ENCODE results near the gene WNT8A.
"Not testable (repeated sequence)": the region's sequence is repeated elsewhere in the genome, so short reads cannot be mapped to it uniquely, and the experiment has no call there.

WNT8A gene, protein sequence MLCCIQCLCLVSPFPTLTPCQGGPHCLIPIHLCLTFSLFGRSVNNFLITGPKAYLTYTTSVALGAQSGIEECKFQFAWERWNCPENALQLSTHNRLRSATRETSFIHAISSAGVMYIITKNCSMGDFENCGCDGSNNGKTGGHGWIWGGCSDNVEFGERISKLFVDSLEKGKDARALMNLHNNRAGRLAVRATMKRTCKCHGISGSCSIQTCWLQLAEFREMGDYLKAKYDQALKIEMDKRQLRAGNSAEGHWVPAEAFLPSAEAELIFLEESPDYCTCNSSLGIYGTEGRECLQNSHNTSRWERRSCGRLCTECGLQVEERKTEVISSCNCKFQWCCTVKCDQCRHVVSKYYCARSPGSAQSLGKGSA

DNA sequence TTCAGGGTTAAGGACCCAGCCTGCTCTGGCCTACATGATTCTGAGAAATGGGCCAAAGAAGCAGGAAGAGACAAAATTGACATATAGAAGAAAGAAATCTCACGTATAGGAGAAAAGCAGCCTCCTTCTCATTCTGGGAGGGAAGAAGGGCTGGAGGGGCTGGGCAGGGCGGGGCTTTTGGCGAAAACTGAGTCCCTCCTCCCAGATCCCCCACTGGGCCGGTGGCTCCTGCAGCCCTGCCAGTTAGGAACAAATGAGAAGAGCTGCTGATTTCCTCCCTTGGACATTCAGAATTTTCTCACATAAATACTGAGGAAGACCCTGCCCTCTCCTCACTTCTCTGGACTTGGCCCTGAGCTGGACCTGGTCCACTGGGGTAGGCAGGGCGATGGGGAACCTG lies at the start of gene WNT8A:
Gene WNT8A, plus strand, starts transcription at position 332 of the 400 bp plus-strand sequence. CDS start 95 bp downstream, outside the sequence.
- no peak for ATAC-seq
- Mint-ChIP-seq H3K9me3 (no peaks in the 10 kb centered on the region), H3K36me3 (no peaks in the 10 kb centered on the region), H3K27ac (peak within 1 kb of the TSS; percentile 27), H3K27me3 (no peaks in the 10 kb centered on the region), H3K4me1 (peaks cover 16% of the 10 kb centered on the region), H3K4me3 (no peak within 1 kb of the TSS)

DNA sequence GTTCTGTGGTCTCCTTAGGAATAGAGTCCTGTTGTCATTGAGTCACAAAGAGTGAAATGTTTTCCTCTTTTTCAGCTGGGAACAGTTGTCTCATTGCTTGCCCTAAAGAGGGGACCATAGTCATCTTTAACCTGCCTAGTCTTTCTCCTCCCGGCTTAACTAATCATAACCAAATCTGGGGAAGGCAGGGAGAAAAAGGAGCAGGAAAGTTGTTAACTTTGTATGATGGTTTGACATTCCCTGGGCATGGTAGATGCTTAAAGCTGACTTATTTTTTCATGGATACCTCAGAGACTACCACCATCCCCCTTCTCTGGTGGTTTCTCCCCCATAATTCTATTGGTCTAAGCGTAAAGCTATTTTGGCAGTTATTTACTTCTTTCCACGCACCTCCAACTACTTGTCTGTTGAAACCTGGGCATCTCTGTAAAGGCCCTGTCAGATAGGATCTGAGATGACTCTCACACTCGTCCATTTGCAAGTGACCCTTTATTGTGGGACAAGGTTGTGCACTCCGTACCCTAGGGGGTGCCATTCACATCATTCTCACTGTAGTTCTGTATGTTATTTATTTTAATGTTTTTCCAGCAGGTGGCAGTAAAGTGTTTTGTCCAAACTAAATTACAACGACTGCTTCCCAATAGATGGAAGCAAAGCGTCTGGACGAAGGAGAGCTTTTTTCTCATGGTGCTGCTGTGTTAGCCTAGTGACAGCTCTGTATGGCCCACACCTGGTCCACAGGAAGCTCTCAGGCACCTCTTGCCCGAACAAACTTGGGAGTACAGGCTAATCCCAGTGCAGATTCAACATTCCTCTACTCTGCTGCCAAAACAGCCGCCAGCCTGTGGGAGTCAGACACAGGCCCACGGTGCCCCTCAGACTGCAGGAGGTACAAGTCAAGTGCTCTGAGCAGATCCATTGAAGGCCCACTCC lies 48.0 kb upstream of the WNT8A start:
- Mint-ChIP-seq H3K27ac (no peak overlapping the region), H3K9me3 (no peaks in the 10 kb centered on the region), H3K36me3 (peaks cover 14% of the 10 kb centered on the region)

DNA sequence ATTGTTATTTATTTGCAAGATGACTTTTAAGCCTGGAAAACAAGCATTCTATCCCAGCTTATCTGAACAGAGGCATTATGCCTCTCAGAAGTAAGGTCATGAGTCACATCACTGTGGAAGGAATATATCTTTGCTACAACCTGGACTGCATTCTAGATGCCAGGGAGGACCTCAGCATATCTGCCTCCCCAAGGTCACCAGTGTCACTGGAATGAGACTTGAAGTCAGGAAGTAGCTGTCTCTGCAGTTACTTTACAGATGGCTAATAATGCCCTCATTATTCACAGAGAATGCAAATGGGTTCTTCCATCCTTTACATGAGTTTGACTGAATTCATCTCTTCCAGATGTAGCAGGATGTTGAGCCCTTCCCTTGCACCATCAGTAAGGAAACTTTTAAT lies 46.6 kb upstream of the WNT8A start:
- no peaks in the 10 kb centered on the region for H3K27me3 Mint-ChIP-seq
- H3K9me3 Mint-ChIP-seq: no peaks in the 10 kb centered on the region
- peaks cover 33% of the 10 kb centered on the region for H3K4me1 Mint-ChIP-seq
- peaks cover under 1% of the 10 kb centered on the region for H3K36me3 Mint-ChIP-seq
- H3K4me3 Mint-ChIP-seq: no peak overlapping the region
- no peak for ATAC-seq
- peak overlapping the region; percentile 5 for H3K27ac Mint-ChIP-seq

More for the DNA sequence above, 48.0 kb upstream of the WNT8A start:
- no peaks in the 10 kb centered on the region for H3K27me3 Mint-ChIP-seq
- ATAC-seq: peak; percentile 62
- no peak overlapping the region for H3K4me3 Mint-ChIP-seq
- H3K4me1 Mint-ChIP-seq: peaks cover 40% of the 10 kb centered on the region

DNA sequence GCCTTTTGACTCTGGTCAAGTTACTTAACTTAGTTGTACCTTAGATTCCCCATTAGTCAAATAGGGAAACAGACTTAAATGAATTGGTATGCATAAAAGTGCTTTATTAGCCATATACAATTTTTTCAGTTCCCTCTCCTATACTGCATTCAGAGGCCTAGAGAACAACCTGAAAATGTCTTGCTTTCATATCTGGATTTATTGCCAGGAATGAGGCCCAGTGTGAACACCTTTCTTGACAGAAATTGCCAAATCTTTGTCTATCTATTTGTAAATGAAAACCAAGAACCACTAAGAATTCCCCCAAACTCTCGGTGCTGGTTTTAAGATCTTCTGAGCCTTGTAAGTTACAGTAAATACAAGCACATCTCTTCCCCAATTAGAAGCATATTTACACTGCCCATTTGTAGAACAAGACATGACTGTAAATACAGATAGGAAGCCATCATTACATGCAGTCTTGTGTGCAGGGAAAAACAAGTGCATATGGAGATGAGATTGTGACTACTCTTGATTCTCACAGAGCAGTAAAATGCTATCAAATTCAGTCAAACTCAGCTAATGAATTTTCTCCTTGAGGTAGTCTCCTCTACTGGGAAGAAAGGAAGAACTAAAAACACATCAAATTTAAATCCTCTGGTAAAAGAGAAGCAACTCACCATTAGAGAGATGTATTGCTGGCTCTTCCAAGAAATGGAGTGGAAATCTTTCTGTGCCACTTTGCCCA lies 45.8 kb upstream of the WNT8A start:
- Mint-ChIP-seq H3K4me1 (peaks cover 35% of the 10 kb centered on the region), H3K9me3 (no peaks in the 10 kb centered on the region), H3K27me3 (no peaks in the 10 kb centered on the region), H3K36me3 (no peaks in the 10 kb centered on the region), H3K4me3 (no peak overlapping the region), H3K27ac (peak overlapping the region; percentile 5)
- no peak for ATAC-seq

DNA sequence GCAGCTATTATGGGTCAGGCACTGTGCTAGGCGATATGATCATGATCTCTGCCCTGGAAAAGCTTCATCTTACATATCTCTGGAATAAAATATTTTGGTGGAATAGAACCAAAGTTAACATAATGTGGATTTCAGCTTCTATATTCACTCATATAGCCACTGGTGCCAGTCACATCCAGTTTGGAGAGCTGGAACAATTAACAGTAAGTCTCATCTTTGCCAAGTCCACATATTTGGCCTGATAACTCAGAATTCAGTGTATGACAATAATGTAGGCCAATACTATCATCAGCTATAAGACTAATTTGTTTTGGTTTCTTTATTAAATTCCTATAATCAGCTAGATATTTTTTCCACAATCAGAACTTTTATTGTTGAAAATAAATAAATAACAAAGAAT lies 45.0 kb upstream of the WNT8A start:
- Mint-ChIP-seq H3K27ac (no peak overlapping the region), H3K9me3 (no peaks in the 10 kb centered on the region), H3K4me1 (peaks cover 28% of the 10 kb centered on the region), H3K4me3 (no peak overlapping the region), H3K27me3 (no peaks in the 10 kb centered on the region), H3K36me3 (no peaks in the 10 kb centered on the region)
- no peak for ATAC-seq

DNA sequence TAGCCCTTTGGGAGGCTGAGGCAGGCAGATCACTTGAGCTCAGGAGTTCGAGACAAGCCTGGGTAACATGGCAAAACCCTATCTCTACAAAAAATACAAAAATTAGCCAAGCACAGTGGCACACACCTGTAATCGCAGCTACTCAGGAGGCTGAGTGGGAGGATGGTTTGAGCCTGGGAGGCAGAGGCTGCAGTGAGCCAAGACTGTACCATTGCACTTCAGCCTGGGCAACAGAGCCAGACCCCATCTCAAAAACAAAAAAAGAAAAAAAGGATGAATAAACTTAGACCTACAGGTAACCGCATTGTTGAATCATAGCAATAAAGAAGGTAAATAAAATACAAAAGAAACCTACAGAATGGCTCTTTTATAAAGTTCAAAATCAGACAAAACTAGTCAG lies 38.5 kb upstream of the WNT8A start:
- not testable (repeated sequence) for H3K36me3 Mint-ChIP-seq, H3K27ac Mint-ChIP-seq, H3K27me3 Mint-ChIP-seq, ATAC-seq, H3K4me3 Mint-ChIP-seq, H3K4me1 Mint-ChIP-seq, H3K9me3 Mint-ChIP-seq

DNA sequence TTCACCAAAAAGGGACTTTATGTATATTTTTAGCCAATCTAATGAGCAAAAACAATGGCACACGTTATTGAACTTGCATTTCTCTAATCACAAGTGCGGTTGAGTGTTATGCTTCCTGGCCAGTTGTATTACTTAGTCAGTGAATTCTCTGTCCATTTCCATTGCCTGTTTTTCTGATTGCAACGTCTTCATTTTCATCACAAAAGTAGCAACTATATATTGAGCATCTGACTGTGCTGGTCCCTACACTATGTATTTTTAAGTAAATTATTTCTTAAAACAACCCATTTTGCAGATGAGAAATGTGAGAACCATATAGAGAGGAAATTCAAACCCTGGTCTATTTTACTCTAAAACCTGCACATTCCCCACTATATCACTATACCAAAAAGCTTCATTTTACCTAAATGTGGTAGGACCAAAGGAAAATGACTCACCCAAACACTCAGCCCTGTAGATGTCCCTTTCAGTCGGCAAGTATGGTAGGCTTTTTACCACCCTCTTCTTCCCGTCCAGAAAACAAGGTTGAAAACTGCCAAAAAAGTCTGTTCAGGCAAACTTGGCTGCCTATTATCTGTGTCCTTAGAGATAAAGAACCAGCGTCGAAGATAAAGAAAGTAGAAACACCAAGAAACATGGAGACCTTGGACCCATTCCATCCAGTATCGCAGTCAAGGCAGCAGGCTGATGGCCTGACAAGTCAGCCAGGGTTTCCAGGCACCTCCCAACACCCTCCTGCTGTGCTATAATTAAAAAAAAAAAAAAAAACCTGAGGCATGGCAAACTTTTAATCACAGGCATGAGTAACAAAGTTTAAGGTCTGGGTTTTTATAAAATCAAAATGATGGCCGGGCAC lies 32.2 kb upstream of the WNT8A start:
- Mint-ChIP-seq H3K4me1 (peaks cover 12% of the 10 kb centered on the region), H3K4me3 (no peak overlapping the region), H3K27me3 (no peaks in the 10 kb centered on the region), H3K27ac (no peak overlapping the region), H3K9me3 (no peaks in the 10 kb centered on the region), H3K36me3 (no peaks in the 10 kb centered on the region)
- ATAC-seq: no peak

DNA sequence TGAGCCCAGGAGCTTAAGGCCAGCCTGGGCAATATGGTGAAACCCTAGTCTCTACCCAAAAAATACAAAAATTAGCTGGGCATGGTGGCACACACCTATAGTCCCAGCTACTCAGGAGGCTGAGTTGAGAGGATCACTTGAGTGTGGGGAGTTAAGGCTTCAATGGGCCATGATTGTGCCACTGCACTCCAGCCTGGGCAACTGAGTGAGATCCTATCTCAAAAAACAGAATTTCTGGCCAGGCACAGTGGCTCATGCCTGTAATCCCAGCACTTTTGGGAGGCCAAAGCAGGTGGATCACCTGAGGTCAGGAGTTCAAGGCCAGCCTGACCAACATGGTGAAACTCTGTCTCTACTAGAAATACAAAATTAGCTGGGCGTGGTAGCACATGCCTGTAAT lies 31.1 kb upstream of the WNT8A start:
- H3K27me3 Mint-ChIP-seq, H3K4me3 Mint-ChIP-seq, H3K9me3 Mint-ChIP-seq, H3K27ac Mint-ChIP-seq, ATAC-seq, H3K36me3 Mint-ChIP-seq: not testable (repeated sequence)
- peaks cover 12% of the 10 kb centered on the region for H3K4me1 Mint-ChIP-seq

DNA sequence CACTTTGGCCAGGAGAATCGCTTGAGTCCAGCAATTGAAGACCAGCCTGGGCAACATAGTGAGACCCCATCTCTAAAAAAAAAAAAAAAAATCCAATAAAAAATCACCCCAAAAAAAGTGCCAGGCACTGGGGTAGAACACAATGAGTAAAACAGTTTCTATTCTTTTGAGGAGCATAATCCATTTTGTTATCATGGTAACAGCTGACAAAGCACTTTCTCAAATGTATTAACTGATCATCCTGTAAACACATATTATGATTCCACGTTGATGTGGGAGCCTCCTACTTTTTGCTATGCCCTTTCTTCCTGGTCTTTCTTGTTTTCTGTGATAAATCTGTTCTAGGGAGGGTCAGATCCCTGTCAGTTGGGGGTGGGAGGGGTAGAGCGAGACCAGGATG lies 30.3 kb upstream of the WNT8A start:
- H3K27me3 Mint-ChIP-seq: no peaks in the 10 kb centered on the region
- H3K36me3 Mint-ChIP-seq: no peaks in the 10 kb centered on the region
- no peak overlapping the region for H3K4me3 Mint-ChIP-seq
- no peak for ATAC-seq
- no peaks in the 10 kb centered on the region for H3K9me3 Mint-ChIP-seq
- H3K27ac Mint-ChIP-seq: no peak overlapping the region
- peaks cover 12% of the 10 kb centered on the region for H3K4me1 Mint-ChIP-seq

DNA sequence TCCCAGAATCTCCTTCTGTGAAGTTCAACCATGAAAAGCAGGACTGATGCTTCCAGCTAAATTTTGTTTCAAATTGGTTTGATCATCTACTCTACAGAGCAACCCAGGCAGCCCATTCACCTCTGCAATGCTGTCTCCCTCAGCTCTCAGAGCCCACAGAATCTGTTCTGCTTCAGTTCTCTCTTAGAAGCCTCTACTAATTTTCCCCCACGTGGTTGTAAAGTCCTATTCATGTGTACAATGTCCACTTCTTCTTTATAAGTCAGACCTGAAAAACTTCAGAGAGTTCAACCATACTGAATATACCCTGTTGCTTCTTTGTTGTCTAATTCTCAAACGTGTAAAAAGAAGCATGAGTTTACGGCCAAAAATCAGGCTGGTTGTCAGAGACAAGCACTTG lies 29.6 kb upstream of the WNT8A start:
- no peaks in the 10 kb centered on the region for H3K9me3 Mint-ChIP-seq
- peak; percentile 68 for ATAC-seq
- H3K27me3 Mint-ChIP-seq: no peaks in the 10 kb centered on the region
- no peak overlapping the region for H3K4me3 Mint-ChIP-seq
- H3K27ac Mint-ChIP-seq: no peak overlapping the region
- no peaks in the 10 kb centered on the region for H3K36me3 Mint-ChIP-seq
- H3K4me1 Mint-ChIP-seq: peaks cover 12% of the 10 kb centered on the region

DNA sequence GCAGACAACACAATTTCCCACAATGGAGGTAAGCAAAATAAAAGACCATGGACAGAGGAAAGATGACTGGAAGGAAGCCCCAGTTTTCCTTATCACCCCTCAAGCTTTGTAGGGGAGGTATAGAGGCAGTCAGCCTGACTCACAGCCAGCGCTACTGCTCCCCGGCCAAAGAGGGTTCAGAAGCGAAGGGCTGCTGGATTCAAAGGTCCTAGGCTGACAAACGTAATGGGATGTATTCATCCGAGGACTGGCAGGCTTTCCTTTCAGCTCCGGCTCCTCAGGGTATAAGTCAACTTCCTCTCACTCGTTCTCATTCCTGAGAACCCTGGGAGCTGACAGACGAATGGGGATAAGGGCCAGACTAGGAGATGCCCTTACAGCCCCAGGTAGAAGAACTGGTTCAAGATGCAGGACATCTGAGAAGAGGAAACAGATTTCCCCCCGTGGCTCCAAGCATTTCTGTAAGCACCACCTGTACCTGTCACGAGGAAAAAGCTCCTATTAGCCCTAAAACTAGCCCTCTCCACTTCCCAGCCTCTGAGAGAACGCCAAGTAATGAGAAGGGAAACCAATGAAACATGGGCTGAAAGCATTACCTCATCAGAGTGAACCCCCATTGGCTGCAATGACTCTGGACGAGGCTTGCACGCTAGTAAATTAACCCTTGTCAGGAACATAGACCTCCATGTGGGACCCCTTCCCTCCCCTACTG lies 28.8 kb upstream of the WNT8A start:
- Mint-ChIP-seq H3K27ac (no peak overlapping the region), H3K27me3 (no peaks in the 10 kb centered on the region), H3K4me3 (no peak overlapping the region), H3K9me3 (no peaks in the 10 kb centered on the region), H3K36me3 (no peaks in the 10 kb centered on the region), H3K4me1 (peaks cover 12% of the 10 kb centered on the region)
- no peak for ATAC-seq

DNA sequence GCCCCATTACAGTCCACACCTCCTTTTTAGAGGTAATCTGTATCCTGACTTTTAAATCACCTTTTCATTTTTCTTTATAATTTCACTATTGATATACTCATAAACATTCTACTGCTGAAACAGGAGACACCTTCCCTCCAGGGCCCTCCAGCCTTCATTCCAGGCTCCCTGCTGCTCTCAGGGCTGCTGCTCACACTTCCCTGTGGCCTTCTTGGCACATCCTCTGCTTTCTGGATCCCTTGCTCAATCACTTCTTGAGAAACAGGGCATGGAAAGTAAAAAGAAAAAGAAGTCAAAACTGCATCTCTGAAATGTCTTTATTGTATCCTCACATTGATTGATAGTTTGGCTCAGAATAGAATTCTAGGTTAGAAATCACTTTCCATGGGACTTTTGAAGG lies 19.3 kb upstream of the WNT8A start:
- no peaks in the 10 kb centered on the region for H3K27me3 Mint-ChIP-seq
- no peak overlapping the region for H3K27ac Mint-ChIP-seq
- no peaks in the 10 kb centered on the region for H3K36me3 Mint-ChIP-seq
- no peaks in the 10 kb centered on the region for H3K9me3 Mint-ChIP-seq
- no peak overlapping the region for H3K4me3 Mint-ChIP-seq
- no peak for ATAC-seq
- peaks cover 7% of the 10 kb centered on the region for H3K4me1 Mint-ChIP-seq

DNA sequence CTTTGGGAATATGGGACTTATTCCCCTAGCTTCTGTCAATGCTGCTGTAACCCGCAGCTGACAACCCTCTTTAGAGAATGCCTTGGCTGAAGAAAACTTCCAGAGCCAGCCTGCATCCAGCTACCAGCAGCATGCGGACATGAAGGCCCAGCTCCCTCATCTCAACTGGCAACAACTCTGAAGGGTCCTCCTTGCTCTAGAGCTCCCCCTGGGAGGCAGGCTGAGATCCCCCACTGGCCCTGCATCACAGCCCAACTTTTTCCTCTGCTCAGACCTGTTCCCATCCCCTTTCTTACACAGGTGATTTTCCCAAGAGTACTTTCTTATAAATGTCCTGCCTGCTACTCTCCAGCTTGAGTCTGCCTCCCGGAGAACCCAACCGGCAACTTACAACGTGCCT lies 18.7 kb upstream of the WNT8A start:
- Mint-ChIP-seq H3K36me3 (no peaks in the 10 kb centered on the region), H3K9me3 (no peaks in the 10 kb centered on the region), H3K27me3 (no peaks in the 10 kb centered on the region), H3K4me3 (no peak overlapping the region), H3K27ac (no peak overlapping the region), H3K4me1 (peaks cover 7% of the 10 kb centered on the region)
- no peak for ATAC-seq

DNA sequence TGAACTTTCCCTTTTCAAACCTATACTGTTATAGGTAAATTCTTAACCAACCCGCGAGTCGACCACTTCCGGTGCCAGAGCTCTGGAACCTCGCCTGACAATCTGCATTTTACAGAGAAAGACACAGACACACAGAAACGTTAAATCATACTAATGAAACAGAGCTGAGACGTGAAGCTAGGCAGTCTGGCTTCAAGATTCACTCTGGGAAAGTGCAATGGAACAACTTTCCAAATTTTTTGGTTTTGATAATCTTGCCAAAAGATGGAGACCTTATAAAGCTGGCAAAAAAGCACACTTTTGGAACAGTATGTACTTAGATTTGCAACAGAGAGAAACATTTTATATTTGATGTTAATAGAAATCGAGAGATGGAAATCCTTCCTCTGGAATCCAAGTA lies 15.9 kb upstream of the WNT8A start:
- Mint-ChIP-seq H3K27ac (no peak overlapping the region), H3K4me1 (peaks cover 7% of the 10 kb centered on the region), H3K27me3 (no peaks in the 10 kb centered on the region), H3K36me3 (no peaks in the 10 kb centered on the region), H3K9me3 (no peaks in the 10 kb centered on the region), H3K4me3 (no peak overlapping the region)
- ATAC-seq: no peak

All from stimulated activated memory B cell treated with anti-CD40 and anti-IgM and Interleukin-4, amounts not matched to agents 10 μg/mL and 1 μg/mL and 100 μg/mL, for 72 hours (primary cell).